ENCODE results near the gene HSPBAP1.

- TF ChIP-seq CTCF (IDR thresholded peaks at IDR 0.05 in 8 of 11, conservative IDR thresholded peaks at IDR 0.05 in 3 of 11), result no peak
- no peak for TF ChIP-seq POLR2AphosphoS5 (IDR thresholded peaks at IDR 0.05)
- TF ChIP-seq POLR2A (IDR thresholded peaks at IDR 0.05), result no peak
Observed at GRCh38 chr3:122797291-122797690, 3.7 kb upstream of the HSPBAP1 start.

Data from spleen (tissue), 7 donors.